ENCODE measurements around the gene LONRF3.

DNA sequence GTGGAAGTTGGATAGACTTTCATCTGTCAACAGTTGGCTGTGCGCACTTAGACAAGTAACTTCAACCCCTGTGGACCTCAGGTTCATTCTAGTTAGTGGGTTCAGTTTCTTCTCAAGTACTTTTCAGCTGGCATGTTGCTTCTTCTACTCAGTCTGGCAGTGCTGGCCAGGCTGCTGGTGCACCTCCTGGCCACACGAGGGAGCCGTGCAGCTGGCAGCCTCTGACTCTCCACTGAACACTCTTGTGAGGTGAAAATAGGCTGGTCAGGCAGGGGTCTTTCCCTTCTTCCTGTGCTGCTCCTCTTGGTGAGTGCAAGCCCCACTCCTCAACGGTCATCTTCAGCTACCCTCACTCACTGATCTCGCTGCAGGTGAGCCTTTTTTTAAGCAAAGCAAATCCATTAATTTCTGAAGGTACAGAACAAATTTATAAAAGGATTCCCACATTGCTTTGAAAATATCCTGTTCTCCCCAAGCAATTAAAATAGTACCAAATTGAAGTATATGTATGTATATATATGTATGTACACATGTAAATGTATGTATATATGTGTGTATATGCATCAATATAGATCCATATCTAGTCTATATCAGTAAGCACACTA is 30.6 kb downstream of the LONRF3 start:
- TF ChIP-seq POLR2A (IDR thresholded peaks at IDR 0.05) (no peak), CTCF (IDR thresholded peaks at IDR 0.05) (peak; percentile 46 to 95 (median 69)), POLR2AphosphoS5 (IDR thresholded peaks at IDR 0.05) (no peak), EP300 (IDR thresholded peaks at IDR 0.05; ENCODE audit: low read depth) (no peak)
